GM18858 (cell line): ENCODE measurements around the gene RPL12.

Experiments used
- ATAC-seq: cut with Tn5 transposase; IDR thresholded peaks from one replicate; pipeline ENCODE4 v1.9.1; 2021; ENCODE audit not compliant: unreplicated experiment

The RPL12 gene

GRCh38 chr9:127407492-127407843, 43.7 kb downstream of the RPL12 start:
- ATAC-seq, result no peak

GRCh38 chr9:127406799-127407491, 44.3 kb downstream of the RPL12 start:
- ATAC-seq, result no peak

GRCh38 chr9:127405344-127406125, 45.7 kb downstream of the RPL12 start:
- no peak for ATAC-seq

- ATAC-seq, result no peak
These were observed 46.6 kb downstream of the RPL12 start for GRCh38 chr9:127404631-127405030.

GRCh38 chr9:127403507-127404192, 47.6 kb downstream of the RPL12 start:
- ATAC-seq, result no peak

GRCh38 chr9:127402401-127403090, 48.7 kb downstream of the RPL12 start:
- no peak for ATAC-seq

- no peak for ATAC-seq
These were observed 51.4 kb downstream of the RPL12 start for GRCh38 chr9:127399736-127400269.

GRCh38 chr9:127398715-127399400, 52.3 kb downstream of the RPL12 start:
- no peak for ATAC-seq

- ATAC-seq, result no peak
These were observed 52.9 kb downstream of the RPL12 start for GRCh38 chr9:127398275-127398647.
